Superior temporal gyrus (tissue), 1 donor: ENCODE measurements around the gene COL5A3.

ENCODE experiments used
- DNase-seq: peaks from one replicate; pipeline ENCODE4 v3.0.0-alpha.2; 2016; ENCODE audit errors: extremely low spot score

COL5A3 gene

DNA sequence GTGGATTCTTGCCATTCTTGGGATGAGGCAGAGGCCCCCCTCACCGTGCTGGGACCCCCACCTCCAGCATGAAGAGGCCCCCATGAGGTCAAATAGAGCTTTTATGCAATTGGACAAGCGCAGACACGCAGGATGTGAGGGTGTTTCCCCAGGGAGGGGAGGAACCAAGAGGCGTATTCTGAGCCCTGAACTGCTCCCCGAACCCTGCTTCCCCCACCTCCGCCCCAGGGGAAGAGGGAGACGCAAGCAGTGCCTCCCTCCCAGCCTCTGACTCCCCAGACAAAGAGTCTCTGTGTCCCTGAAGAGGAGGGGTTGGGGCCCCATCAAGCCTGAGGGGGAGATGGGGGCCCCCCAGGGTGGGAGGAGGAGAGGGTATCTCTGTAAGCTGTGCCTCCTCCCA is 1.7 kb upstream of the COL5A3 start:
- DNase-seq, result no peak

DNA sequence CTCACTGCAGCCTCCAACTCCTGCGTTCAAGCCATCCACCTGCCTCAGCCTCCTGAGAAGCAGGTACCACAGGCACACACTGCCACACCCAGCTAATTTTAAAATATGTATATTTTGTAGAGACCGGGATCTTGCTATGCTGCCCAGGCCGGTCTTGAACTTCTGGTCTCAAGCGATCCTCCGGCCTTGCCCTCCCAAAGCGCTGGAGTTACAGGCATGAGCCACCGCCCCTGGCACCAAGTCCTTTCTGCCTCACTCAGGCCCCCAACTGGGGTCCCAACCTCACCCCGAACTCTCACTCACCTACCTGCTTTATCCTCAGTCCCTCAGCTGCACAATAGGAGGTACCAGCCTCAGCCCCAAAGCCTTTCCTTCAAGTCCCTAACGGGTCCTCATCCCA is 635 bp upstream of the COL5A3 start:
- DNase-seq, result no peak

DNA sequence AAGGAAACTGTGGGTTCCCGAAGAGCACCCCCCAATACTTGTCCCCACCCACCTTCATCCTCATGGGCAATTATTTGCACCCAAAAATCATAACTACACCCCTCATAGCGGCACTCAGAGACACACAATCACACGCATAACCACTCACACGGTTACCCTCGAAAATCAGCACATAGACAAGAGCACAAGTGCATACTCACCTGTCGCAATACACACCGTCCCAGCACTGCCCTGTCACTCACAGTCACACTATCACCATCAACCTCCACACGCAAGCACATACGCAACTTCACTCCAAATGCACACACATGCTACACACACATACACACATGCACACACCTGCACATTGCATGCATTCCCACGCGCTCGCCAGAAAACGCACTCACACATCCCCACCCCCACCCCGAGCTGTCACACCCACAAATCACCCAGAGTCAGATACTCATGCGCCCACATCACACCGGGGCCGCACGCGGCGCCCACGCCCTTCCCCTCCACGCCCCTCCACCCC is 535 bp downstream of the COL5A3 start:
- no peak for DNase-seq

DNA sequence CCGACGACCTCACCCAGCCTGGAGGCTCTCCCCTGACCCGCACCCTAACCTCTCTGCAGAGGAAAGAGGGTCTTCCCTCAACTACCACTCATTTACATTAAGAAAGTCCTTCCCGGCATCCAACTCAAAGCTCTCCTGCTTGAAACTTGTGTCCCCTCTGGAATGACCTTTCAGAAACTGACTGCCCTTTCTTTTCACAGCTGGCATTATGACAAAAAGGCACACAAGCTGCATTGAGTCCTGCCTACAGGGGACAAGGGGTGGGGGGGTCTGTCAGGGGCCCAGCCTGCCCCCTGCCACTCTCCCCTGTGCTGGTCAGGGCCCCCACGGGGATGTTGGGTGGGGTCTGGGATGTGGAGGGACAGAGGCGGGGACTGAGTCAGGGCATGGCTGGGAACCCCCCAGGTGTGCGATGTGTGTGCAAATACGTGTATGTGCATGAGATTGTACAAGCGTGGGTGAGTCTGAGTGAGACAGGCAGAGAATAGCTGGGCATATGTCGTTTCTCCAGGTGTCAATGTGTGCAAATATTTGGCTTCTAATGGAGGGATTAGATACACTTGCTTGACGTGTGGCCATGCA is 2.0 kb downstream of the COL5A3 start:
- no peak for DNase-seq

DNA sequence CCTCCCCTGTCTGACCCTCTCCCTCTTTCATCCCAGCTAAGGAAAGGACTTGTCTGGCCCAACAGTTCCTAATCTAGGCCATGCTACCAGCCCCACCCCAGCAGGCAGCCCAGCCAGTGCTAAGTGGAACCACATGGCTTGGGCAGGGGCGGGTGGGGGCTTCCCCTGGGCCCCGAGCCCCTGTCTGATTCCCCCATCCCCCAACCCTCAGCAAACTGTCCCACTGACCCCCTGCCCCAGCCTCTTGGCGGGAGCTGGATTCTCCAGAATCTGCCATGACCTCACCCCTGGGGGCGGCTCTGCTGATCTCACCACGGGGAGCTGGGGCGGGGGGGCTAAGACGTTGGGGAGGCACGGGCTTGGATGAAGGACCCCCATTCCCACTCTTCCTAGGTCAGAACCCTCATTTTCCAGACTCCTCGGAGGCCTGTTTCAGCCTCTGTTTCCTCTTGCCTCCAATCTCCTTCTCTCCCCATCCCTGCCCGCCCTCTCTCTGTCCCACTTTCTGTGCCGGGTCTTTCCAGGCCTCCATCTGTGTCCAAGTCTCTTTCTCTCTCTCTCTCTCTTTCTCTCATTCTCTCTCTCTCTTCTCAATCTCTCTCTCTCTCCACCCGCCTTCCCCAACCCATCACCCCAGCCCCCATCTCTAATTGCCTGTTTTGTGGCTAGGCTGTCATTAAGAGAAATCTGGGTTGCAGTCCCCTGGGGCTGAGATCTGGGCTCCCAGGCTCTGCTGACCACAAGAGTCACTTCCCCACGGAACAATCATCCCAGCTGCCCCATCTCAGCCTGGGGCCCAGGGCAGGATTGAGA is 2.7 kb downstream of the COL5A3 start:
- DNase-seq, result no peak

DNA sequence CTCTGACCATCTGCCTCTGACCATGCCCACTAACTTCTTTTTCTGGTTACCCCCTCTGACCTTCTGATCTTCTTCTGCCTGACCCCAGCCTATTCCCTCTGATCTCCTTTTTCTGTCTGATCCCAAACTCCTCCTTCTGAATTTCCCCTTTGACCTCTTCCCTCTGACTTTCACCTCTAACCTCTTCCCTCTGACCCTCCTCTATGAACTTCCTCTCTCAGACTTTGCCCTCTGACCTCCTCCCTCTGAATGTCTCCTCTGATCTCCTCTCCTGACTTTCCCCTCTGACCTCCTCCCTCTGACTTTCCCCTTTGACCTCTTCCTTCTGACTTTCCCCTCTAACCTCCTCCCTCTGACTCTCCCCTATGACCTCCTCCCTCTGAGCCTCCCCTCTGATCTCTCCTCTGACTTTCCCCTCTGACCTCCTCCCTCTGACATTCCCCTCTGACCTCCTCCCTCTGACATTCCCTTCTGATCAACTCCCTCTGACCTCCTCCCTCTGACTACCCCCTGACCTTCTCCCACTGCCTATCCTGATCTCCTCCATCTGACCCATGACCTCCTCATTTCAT is 3.5 kb downstream of the COL5A3 start:
- DNase-seq, result no peak

DNA sequence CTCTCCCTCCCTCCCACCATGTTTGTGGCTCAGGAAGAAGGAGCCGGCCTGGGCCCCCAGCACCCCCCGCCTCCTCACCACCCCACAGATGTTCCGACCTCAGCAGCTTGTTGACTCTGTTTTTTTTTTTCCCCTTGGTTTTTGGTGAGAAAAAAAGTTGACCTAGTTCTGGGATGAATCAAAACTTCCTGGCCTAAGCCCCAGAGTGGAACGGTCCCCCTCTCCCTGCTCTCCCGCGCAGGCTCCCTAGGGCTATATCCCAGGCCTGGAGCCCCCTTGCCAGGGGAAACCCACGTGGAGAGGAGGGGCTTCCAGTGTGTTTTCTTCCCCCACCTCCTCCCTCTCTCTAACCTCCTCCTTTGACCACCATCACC is 4.0 kb downstream of the COL5A3 start:
- DNase-seq, result no peak

DNA sequence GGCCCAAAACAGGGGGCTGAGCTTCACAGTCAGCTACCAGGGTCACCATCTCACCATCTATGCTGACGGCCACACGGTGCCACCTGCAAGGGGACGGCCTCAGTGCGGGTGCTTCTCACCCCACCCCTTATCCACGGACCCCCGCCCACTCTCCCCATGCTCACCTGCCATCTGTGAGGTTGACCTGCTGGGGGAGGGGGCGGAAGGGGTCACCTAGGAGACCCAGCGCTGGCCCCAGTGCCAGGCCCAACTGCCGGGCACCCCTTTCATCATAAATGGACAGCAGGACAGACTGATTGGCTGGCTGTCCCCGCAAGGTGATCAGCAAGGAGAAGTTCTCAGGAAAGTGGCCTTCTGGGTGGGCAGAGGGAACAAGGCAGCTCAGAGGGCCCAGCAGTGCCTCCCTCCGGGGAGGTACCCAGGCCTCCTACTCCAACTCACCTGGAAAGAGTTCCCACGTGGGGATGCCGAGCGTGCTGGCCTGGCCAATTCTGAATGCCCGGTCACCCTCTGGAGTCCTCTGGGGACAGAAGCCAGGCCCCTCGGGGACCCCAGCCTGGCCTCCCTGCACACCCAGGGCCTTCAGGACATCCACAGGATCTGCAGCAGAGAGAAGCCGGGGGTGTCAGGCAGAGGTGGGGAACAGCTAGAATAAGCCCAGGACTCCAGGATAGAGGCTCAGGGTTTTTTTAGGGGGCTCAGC is 4.5 kb downstream of the COL5A3 start:
- DNase-seq, result no peak

DNA sequence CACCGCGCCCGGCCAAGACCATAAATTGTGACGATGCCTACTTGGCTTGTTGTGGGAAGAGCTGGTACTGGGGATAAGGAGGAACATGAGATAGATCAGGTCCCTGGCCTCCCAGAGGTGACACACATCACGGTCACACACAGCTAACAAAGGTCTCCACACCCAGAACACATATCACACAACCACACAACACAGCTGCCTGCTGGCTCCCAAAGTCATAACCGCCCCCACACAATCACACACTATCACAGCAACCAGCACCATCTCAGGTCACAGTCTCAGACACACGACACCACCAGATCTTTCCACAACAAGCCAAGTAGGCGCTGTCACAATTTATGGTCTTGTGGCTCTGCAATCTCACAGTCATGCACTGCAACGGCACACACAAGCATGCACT is 5.7 kb downstream of the COL5A3 start:
- no peak for DNase-seq

DNA sequence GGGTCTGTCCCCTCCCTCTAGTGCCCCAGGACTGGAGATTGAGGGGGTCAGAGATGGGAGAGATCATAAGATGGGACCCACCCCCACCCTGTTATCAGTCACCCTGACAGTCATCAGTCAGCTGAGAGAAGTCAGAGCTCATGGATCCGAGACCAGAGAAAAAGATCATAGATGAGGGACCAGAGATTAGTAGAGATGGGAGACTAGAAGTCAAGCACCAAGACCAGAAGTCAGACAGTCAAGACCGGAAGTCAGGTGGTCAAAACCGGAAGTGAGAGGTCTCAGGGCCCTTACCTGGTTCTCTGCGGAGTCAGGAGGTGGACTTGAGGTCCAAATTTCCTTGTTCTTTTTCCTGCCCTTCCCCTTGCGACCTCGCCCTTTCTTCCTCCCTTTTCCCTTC is 7.0 kb downstream of the COL5A3 start:
- DNase-seq, result no peak

DNA sequence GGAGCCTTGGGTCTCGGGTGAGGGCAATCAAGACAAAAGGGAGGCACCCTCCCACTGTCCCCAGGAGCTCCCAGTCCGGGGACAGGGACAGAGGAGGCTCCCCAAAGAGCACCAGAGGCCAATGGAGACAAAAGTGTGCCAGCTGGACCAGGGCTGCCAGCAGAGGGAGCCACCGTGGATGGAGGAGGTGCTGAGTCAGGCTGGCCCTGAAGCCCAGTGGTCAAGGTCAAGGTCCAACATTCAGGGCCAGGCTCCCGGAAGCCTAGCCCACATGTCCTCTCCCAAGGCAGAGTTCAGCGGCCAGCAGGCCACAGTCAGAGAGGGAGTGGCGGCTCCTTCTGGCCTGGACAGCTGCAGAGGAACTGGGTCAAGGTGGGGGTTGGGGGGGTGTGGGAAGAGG is 8.4 kb downstream of the COL5A3 start:
- no peak for DNase-seq

DNA sequence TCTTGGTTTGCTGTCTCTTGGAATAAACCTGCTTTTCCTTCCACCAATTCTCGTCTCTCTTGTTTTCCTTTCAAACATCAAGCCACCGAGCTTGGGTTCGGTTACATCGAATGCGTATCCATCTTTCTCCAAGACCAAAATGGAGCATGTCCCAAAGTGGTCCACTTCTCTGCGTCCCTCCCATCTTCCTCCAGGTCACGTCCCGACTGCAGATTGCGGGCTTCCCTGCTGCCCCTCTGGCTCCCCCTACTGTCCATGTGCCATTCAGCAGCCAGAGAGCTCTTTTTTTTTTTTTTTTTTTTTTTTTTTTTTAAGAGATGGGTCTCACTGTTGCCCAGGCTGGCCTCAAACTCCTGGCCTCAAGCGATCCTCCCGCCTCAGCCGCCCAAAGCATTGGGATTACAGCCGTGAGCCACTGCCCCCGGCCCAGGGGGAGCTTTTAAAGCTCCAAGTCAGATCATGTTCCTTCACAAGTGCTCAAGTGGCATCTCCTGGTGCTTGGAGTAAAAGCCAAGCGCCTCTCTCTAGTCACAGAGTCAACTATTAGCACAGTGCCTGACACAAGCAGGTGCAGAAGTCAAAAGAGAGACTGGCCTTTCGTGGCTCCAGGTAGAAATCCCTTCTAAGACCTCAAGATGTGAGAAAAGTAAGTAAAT is 10.0 kb downstream of the COL5A3 start:
- peak; percentile 67 for DNase-seq

DNA sequence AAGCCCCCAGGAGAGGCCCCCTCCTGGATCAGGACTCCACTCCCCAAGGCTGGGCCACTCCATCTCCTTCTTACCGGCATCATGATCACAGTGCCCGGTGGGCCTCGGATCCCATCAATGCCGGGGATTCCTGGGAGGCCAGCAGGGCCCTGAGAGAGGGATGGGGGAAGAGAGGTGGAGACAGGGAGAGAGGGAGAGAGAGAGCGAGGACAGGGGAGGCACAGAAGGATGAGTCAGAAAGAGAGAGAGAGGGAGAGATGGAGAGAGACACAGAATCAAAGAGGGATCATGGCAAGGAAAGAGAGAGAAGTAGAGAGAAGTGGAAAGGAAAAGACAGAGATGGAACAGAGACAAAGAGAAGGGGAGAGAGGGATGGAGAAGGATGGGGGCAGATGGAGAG is 13.8 kb downstream of the COL5A3 start:
- DNase-seq, result no peak

DNA sequence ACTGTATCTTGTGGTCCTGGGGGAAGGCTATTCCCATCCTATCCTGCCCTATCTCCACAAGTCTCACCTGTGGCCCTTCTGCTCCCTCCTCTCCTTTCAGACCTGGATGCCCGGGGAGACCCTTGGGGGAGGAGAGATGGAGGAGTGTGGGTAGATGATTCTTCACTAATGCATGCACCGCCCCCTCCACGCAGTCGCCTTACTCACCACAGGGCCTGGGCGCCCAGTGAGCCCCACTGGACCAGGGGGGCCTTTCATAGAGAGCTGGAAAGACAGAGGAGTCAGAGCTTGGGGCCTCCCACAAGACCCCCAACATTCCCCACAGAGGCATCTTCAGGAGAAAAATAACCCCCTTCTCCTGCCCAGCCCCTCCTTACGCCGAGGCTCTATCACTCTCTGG is 14.3 kb downstream of the COL5A3 start:
- DNase-seq, result no peak

DNA sequence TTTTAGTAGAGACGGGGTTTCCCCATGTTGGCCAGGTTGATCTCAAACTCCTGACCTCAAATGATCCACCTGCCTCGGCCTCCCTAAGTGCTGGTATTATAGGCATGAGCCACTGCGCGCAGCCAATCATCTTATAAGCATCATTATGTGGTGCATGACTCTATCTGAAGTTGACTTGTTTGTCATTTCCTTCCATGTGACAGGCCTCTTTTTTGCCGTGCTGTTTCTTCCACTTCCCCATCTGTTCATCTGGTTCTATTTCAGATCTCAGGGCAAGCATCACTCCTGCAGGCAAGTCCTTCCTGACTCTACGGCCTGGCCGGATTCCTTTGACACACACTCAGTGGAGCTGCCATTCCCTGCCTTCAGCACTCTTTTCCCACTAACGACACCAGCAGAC is 15.2 kb downstream of the COL5A3 start:
- peak; percentile 36 for DNase-seq

DNA sequence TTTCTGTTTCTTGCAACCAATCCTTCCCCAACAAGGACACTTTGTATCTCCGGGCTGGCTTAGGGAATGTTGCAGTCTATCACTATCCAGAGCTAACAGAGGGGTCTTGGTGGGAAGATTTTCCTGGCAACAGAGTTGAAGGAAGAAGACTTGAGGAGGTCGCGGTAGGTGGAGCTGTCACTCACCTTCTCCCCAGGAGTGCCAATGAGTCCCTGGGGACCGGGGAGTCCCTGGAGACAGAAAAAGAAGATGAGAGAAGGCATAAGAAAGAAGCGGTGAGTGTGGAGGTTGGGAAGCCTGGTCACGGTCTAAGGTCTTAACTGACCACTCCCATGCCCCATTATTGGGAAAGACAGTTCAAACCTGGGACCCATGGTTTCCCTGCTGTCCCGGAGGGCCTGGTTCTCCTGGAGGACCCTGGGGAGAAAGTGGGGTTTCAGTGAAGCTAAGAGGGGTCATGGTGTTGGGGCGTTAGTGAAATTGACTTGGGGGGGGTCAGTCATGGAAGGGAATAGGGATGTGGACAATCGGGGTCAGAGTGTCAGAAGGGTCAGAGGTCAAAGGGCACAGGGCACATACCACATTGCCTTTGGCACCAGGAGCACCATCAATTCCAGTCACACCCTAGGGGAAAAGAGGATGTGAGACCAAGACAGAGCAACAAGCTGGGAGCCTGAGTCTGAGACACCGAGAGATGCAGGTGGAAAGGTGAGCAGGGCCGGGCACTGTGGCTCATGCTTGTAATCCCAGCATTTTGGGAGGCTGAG is 18.7 kb downstream of the COL5A3 start:
- no peak for DNase-seq

DNA sequence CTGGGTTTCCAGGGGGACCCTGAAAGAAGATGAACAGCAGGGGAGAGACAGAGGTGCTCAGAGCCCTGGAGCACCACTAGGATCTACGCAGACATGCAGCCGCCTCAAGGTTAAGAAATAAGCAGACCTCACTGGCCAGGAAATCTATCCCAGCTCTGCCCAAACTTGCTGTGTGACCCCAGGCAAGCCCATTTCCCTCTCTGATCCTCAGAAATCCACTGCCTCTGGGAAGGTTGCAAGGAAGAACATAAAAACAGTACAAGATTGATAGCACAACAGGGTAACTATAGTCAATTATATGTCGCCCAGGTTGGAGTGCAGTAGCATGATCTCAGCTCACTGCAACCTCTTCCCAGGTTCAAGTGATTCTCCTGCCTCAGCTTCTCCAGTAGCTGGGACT is 20.8 kb downstream of the COL5A3 start:
- DNase-seq, result no peak

DNA sequence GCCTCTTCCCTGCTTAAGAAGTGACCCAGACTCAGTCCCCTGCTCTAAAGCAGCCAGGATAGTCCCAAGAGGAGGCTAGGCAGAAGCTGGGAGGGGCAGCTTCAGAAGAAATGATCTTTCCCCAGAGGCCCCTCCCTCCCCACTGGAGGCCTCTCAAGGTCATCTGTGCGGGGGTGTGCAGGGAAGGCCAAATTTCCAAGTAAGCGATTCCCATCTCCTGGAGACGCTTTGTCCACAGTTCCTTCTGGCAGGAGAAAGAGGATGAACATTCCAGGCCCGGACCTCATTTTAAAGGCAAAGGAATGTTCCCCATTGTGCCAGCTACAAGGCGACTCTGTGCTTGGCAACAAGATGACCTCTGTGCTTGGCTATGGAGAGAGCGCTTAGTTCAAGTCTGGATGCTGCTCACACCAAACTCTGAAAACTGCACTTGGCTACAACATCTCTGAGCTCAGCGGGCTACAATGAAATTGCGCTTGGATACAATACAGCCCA is 23.5 kb downstream of the COL5A3 start:
- peak; percentile 40 for DNase-seq

DNA sequence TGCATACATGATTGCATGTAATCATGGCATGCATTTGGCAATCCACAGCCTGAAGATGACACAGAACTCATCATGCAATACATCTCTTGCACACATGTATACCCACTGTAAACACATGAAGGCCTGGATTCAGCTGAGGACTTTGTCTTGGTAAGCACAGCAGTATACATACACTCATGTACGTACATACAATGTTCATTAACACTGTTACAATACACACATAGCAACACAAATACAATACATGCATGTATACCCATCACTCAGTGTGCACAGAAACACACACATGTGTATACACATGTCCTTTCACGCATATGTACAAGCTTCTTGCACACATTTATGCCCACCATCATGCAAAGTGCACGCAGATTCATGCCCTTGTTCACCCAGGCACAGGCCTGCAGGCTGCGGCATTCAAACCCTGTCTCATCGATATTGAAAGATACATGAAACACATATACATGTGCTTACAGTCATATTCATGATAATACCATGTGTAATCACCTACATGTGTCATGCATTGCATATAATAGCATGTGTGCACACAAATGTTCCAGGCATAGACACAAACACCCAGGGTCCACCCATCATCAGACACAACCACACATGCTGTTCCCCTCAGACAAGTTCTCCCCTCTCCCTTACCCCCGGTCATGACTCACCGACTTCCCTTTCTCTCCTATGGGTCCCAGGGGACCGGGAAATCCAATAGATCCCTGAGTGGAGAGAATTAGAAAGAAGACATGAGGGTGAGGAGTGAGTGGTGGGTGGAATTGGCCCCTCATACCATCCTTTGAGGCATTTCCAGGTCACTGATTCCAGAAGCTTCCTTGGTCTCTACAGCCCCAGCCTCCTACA is 28.7 kb downstream of the COL5A3 start:
- no peak for DNase-seq

DNA sequence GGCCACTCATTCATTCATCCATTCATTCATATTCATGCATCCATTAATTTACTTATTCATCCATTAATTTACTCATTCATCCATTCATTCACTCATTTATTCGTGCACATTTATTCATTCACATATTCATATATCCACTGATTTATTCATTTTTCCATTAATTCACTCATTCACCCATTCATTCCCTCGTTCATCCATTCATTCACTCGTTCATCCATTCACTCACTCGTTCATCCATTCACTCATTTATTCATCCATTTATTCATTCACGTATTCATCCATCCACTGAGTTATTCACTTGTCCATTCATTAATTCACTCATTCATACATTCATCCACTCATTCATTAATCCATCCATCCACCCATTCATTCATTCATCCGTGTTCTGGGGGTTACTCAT is 38.2 kb downstream of the COL5A3 start:
- no peak for DNase-seq
